Tibial artery (tissue), 4 donors: Measurements from ENCODE around the gene ARHGAP36.

Source experiments
- DNase-seq, 2 donors: peaks; one replicate each; pipeline ENCODE4 v3.0.0-alpha.2; 2019
- H3K27ac ChIP-seq, 2 donors: fragments of 200-600 bp; sonication (generic) in 1 of 2; 1 replicate in 1 of 2; 2 replicates in 1 of 2; pipeline ENCODE4 v1.5.1; 2018 to 2019; ENCODE audit warnings: mild to moderate bottlenecking in 1 of 2
- H3K27me3 ChIP-seq, 2 donors: fragments of 200-600 bp; sonication (generic) in 1 of 2; one replicate each; pipeline versions ENCODE4 v1.5.1 to v1.6.0; 2016 to 2019
- H3K36me3 ChIP-seq, 3 donors: fragments of 200-600 bp; sonication (generic) in 2 of 3; one replicate each; pipeline ENCODE4 v1.5.1; 2016 to 2019; ENCODE audit warnings: mild to moderate bottlenecking in 2 of 3
- H3K4me1 ChIP-seq, 4 donors: fragments of 200-600 bp; sonication (generic) in 2 of 4; 1 replicate in 3 of 4; 2 replicates in 1 of 4; pipeline ENCODE4 v1.5.1; 2016 to 2019
- H3K4me3 ChIP-seq, 2 donors: fragments of 200-600 bp; sonication (generic) in 1 of 2; 1 replicate in 1 of 2; 2 replicates in 1 of 2; pipeline ENCODE4 v1.5.1; 2018 to 2019; ENCODE audit warnings: mild to moderate bottlenecking in 2 of 2
- H3K9me3 ChIP-seq, 3 donors: fragments of 200-600 bp; sonication (generic) in 1 of 3; one replicate each; pipeline ENCODE4 v1.5.1; 2016 to 2019
- CTCF ChIP-seq, 2 experiments: fragments of 200-600 bp in 1 of 2; fragments of 450-650 bp in 1 of 2; IDR thresholded peaks; one replicate each; pipeline ENCODE4 v1.5.1; 2017 to 2019; ENCODE audit warnings: antibody characterized with exemption in 2 of 2, mild to moderate bottlenecking in 1 of 2, moderate library complexity in 1 of 2
- intact Hi-C: fragments of 100-400 bp; cut with DNase I; formaldehyde crosslinking; loops from one replicate; pipeline ENCODE4 v1.15.0; 2023; ENCODE audit warnings: low total_unique reads

Gene ARHGAP36

GRCh38 chrX:131063613-131064012, 5.5 kb downstream of the ARHGAP36 start:
- H3K27me3 ChIP-seq, result peaks cover 0 to 13% of the 10 kb centered on the region in 2 donors

GRCh38 chrX:131066237-131066636, 8.1 kb downstream of the ARHGAP36 start:
- intact Hi-C loops, result no loop called here
- Histone ChIP-seq H3K27me3 (peaks cover 0 to 7% of the 10 kb centered on the region in 2 donors), H3K27ac (no peak overlapping the region), H3K4me1 (peaks cover 0 to 5% (median 0%) of the 10 kb centered on the region in 4 donors), H3K4me3 (no peak overlapping the region), H3K36me3 (no peaks in the 10 kb centered on the region), H3K9me3 (no peaks in the 10 kb centered on the region)
- no peak for DNase-seq
- no peak for TF ChIP-seq CTCF (IDR thresholded peaks at IDR 0.05)

More at GRCh38 chrX:131063613-131064012, 5.5 kb downstream of the ARHGAP36 start:
- H3K4me3 ChIP-seq, result no peak overlapping the region
- intact Hi-C loops, result no loop called here
- no peaks in the 10 kb centered on the region for H3K36me3 ChIP-seq
- no peak for TF ChIP-seq CTCF (IDR thresholded peaks at IDR 0.05)
- no peak overlapping the region for H3K27ac ChIP-seq
- no peak for DNase-seq
- no peaks in the 10 kb centered on the region for H3K9me3 ChIP-seq
- no peaks in the 10 kb centered on the region for H3K4me1 ChIP-seq

- peaks cover 0 to 7% of the 10 kb centered on the region in 2 donors for H3K27me3 ChIP-seq
Observed at GRCh38 chrX:131067216-131067615, 9.1 kb downstream of the ARHGAP36 start.

GRCh38 chrX:131067846-131068745, 9.9 kb downstream of the ARHGAP36 start:
- DNase-seq, result no peak
- H3K27ac ChIP-seq, result no peak overlapping the region
- TF ChIP-seq CTCF (IDR thresholded peaks at IDR 0.05), result no peak
- H3K36me3 ChIP-seq, result no peaks in the 10 kb centered on the region
- no peaks in the 10 kb centered on the region for H3K9me3 ChIP-seq
- H3K4me3 ChIP-seq, result no peak overlapping the region
- H3K27me3 ChIP-seq, result peaks cover 0 to 7% of the 10 kb centered on the region in 2 donors
- H3K4me1 ChIP-seq, result peaks cover 0 to 5% (median 0%) of the 10 kb centered on the region in 4 donors
- intact Hi-C loops, result no loop called here

More at GRCh38 chrX:131067216-131067615, 9.1 kb downstream of the ARHGAP36 start:
- no peaks in the 10 kb centered on the region for H3K9me3 ChIP-seq
- H3K4me1 ChIP-seq, result peaks cover 0 to 5% (median 0%) of the 10 kb centered on the region in 4 donors
- H3K4me3 ChIP-seq, result no peak overlapping the region
- TF ChIP-seq CTCF (IDR thresholded peaks at IDR 0.05), result no peak
- H3K36me3 ChIP-seq, result no peaks in the 10 kb centered on the region
- intact Hi-C loops, result no loop called here
- H3K27ac ChIP-seq, result no peak overlapping the region
- no peak for DNase-seq

GRCh38 chrX:131068945-131069719, 11.0 kb downstream of the ARHGAP36 start:
- H3K36me3 ChIP-seq, result no peaks in the 10 kb centered on the region
- no peak overlapping the region for H3K4me3 ChIP-seq
- intact Hi-C loops, result no loop called here
- H3K4me1 ChIP-seq, result peaks cover 0 to 5% (median 0%) of the 10 kb centered on the region in 4 donors
- DNase-seq, result no peak
- H3K27ac ChIP-seq, result no peak overlapping the region
- peaks cover 0 to 7% of the 10 kb centered on the region in 2 donors for H3K27me3 ChIP-seq
- no peaks in the 10 kb centered on the region for H3K9me3 ChIP-seq
- TF ChIP-seq CTCF (IDR thresholded peaks at IDR 0.05), result no peak
